Brain pericyte (primary cell): ENCODE measurements around the gene KLK14.

Experiments
- DNase-seq: peaks from one replicate; pipeline ENCODE4 v3.0.0-alpha.2; 2012; ENCODE audit warnings: low read depth, low spot score

KLK14 gene

DNA sequence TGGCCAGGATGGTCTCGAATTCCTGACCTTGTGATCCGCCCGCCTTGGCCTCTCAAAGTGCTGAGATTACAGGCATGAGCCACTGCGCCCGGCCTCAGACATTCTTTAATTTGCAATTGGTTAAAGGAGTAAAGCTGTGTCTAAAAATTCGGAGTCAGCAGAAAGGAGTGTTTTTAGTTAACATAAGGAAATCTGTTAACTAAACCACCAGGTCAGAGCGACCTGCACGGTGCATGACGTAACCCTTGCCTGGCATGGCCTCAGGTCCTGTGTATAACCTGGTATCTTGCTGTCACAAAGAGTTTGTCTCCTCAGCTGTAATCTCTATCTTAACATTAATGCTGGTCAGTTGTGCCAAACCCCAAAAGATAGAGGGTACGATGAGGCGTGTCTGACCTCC lies 38.4 kb downstream of the KLK14 start:
- DNase-seq = no peak

DNA sequence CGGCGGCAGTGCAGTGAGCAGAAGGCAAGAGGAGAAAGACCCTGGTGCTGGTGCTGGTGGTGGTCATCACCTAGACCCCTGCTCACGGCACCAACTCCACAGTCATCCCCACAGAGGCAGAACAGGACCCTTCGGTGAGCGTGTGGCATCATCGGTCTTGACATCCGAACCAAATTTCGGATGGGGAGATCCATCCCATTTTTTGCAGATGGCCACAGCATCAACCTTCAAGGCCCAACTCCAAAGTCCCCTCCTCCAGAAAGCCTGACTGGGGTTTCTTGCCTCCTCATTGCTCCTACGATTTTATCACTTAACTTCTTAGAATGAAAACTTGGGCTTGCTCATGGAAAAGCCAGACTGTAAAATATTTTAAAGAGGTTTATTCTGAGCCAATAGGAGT lies 39.2 kb downstream of the KLK14 start:
- no peak for DNase-seq

DNA sequence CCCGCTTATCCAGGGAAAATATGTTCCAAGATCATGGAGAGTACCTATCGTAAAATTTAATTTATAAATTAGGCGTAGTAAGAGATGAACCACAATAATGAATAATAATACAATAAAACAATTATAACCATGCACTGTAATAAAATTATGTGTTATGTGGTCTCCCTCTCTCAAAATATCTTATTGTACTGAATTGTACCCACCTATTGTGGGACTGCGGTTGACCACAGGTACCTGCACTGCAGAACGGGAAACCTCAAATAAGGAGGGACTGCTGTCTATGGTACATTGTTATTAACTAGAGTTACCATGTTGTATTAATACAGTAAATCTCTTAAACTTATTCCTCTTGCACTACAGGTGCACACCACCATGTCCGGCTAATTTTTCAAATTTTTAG lies 42.5 kb downstream of the KLK14 start:
- no peak for DNase-seq

DNA sequence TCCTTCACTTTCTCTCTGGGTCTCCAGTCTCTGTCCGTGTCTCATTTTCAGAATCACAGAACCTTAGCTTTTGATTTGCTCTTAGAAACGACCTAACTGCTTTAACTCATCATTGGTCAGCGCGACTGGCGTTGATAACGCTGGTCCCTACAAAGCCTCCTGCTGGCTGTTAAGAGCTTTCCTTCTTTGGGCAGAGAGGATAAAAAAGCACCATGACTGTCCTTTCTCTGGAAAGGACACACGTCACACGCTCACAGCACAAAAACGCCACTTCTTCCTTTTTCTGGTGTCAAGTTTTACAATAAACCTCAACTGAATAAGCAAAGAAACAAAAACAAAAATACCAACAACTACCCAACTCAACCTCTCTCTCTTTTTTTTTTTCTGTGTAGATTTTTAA lies 46.2 kb downstream of the KLK14 start:
- no peak for DNase-seq

DNA sequence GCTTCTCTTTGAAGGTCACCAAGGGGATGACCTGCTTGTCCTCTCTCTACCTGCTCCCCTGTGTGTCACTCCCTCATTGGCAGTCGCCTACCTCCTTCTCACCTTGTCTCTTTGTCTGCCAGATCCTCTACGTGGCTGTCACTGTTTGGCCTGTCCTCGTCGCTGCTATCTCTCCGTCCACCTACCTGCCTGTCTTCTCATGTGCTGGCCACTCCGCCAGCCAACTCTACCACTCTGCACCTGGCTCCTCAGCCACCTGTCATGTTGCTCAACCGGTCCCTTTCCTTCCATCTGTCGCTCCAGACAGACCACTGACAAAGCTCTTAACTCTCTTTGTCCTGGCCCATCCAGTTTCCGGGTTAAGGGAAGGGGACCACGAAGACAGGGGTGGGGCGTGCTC lies 48.0 kb downstream of the KLK14 start, which contains the start of gene KLK12:
Gene KLK12 (minus strand): TSS at position 299 of the 400 bp plus-strand sequence. CDS start 381 bp downstream, outside the sequence.
- no peak for DNase-seq

DNA sequence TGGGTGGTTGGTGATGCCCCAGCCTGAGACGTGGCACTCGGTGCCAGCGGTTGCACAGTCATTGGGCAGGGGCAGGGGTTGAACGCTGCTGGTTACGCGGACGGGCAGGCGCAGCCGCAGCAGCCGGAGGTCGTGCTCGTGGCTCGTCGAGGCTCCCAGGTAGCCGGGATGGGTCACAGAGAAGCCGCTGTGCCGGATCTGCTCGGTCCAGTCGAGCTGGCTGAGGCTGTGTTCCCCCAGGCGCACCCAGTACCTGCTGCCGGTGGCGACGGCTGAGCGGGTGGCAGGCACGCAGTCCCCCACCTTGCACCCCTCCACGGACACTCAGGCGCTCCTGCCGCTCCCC lies 50.8 kb downstream of the KLK14 start:
- DNase-seq = no peak

DNA sequence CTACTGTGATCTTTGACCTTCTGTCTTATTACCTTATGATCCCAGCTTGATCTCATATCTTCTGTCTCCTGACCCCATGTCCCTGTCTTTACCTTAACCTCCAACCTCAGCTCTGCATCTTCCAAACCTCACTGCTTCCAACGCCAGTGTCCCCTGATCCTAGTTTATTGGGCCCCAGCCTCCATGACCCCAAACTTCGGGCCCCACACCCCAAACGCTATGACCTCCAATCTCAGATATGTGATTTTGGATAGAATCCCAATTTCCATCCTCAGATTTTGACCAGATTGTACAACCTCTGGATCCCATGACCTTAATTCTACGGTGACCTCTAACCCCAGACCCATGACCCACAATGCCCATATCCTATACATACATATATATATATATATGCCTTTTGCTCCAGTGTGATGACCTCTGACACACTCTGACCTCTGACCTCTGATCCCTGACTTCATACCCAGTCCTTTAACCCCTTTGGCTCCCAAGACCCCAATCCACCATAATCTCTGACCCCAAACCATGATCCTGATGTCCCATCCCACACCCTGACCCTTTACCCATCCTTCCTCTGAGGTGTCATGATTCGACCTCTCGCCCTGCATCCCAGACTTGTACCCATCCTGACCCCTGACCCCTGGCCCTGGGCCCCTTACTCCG lies 51.3 kb downstream of the KLK14 start:
- DNase-seq = no peak

DNA sequence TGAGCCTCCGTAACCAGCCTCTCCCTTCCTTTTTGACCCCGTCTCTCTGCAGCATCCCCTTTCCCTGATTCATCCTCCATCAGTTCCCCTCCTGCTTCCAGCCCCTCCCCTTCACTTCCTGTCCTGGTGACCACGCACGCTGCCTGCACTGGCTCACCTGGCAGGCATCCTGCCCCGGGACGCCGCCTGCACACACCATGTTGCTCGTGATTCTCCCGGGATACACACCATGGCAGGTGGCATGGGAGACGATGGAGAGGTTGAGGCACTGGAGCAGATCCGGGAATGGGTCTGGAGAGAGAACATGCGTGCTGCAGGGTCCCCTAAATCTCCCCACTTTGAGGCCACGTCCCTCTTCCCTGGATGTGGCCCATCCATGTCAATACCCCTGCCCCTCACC lies 52.1 kb downstream of the KLK14 start:
- DNase-seq = no peak

DNA sequence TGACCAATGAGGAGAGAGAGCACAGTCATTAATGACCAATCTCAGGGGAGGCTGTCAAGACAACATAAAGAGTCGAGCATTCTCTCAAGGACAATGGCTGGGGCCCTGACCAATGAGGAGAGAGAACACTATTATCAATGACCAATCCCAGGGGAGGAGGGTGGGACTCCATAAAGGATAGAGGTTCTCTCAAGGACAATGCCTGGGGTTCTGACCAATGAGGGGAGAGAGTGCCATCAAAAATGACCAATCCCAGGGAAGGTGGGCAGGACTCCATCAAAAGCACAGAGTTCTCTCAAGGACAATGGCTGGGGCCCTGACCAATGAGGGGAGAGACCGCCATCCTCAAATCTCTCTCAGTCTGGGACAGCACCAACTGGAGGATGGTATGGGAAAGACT lies 53.0 kb downstream of the KLK14 start:
- no peak for DNase-seq
